ENCODE results near the gene EPHA1.

Gene EPHA1

GRCh38 chr7:143387156-143387975, 21.3 kb downstream of the EPHA1 start:
- DNase-seq: no peak

GRCh38 chr7:143385891-143386781, 22.5 kb downstream of the EPHA1 start:
- DNase-seq: no peak

DNA sequence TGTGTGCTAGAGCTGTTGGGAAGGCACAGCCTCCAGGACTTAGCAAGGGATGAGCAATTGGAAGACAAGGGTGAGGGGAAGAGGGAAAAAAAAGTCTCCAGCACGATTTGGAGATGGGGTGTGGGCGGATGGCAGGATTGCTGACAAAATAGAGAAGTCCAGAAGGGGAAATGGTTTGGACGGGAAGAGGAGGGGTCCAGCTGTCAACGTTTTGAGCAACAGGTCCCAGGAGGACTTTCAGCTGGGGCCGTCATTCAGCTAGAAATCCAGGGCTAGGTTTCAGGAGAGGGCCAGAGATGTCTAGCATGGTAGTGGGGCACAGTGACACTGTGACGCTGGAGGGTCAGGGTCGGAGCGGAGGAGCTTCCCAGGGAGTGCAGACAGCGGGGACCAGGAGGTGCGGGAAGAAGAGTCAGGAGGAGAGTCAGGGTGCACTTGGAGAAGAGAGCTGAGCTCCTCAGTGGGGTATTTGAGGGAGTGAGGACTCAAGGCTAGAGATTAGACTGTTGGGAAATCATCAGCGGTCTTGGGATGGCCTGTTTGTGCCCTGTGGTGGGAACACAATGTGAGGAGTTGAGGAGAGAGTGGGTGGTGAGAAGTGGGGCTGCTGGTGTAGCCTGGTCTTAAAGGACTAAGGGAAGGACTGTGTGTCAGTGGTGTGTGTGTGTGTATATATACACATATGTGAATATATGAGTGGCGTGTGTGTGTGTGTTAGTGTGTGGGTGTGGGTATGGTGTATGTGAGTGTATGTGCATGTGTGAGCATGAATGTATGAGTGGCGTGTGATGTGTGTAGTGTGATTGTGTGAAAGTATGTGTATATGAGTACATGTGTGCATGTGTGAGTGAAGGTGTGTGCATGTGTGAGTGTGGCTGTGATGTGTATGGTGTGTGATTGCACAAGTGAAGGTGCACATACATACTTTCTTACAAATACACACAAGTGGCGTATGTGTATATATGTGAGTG, 23.7 kb downstream of the EPHA1 start:
- no peak for DNase-seq

DNA sequence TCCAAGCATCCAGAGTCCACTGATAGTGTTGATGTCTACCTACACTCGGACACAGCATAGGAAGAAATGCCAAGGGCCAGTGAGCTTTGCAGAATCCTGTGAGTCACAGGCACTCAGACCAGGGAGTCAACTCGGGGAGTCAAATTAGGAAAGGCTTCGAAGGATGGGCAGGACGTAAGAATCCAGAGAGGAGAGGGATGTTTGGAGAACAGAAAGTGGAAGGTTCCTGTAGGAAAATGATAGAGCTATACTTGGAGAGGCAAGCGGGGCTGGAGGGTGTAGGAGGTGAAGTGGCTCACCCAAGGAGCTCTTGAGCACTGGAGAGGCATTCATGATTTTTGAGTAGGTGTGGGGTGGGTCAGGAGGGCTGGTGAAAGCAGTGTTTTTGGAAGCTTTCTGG, 24.5 kb downstream of the EPHA1 start:
- no peak for DNase-seq

GRCh38 chr7:143383642-143383957, 25.1 kb downstream of the EPHA1 start:
- DNase-seq: no peak

GRCh38 chr7:143382791-143383641, 25.6 kb downstream of the EPHA1 start:
- DNase-seq: no peak

GRCh38 chr7:143382126-143382790, 26.4 kb downstream of the EPHA1 start:
- no peak for DNase-seq

DNA sequence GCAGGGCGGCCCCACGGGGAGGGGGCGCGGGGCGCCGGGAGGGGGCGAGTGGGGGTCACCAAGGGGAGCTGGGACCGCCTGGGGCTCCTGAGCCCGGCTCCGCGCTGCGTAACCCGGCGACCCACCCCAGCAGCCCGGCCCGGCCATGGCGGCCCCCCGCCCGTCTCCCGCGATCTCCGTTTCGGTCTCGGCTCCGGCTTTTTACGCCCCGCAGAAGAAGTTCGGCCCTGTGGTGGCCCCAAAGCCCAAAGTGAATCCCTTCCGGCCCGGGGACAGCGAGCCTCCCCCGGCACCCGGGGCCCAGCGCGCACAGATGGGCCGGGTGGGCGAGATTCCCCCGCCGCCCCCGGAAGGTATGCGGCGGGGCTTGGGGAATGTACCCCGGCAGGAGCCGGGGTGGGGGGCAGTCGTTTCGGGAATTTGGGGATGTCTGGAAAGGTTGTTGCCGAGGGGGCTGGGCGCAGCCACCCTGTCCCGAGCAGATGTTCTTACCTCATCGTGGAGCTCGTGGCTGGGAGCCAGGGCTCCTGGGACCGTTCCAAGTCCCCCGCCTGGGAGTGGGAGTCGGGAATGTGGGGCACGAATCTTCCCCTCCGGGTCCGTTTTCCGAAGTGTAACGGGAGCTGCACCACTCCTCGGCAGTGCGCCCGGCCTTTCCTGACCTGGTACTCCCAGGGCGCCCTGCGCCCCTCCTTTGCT, 27.1 kb downstream of the EPHA1 start:
- peak; percentile 32 for DNase-seq

- DNase-seq: peak; percentile 90
Measured at GRCh38 chr7:143380646-143381426, 27.8 kb downstream of the EPHA1 start, which contains the start of gene ZYX. Gene ZYX, plus strand, starts transcription at chr7:143381345. Its CDS starts 227 bp downstream, at chr7:143381572.

- DNase-seq: peak; percentile 91
Measured at GRCh38 chr7:143380260-143380645, 28.4 kb downstream of the EPHA1 start.

DNA sequence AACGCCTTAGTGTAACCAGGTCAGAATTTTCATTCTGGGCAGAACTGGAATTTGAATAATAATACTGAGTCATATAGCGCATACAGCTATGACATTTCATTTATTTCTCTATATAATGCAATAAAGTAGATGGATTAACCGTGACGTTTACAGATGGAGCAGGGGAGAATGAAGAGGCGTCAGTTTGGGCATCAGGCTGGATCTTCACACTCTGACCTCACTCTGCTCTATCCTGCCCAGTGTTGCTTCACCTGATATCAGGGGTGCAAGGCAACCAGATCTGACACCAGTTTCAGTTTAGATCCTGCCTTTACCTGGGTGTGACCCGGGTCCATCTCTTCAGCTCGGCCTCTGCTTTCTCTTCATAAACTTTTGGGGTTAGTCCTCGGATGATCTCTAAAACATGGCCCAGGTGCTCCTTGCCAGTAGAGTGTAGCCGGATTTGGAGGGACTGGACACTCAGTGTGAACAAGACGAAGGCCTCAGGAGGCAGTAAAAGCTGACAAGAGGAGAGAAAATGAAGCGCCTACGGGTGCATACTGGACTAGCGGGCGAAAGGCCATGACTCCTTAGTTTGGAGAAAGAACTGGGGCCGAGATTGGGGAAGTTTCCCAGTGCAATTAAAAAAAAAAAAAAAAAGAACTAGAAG, 28.9 kb downstream of the EPHA1 start:
- no peak for DNase-seq

DNA sequence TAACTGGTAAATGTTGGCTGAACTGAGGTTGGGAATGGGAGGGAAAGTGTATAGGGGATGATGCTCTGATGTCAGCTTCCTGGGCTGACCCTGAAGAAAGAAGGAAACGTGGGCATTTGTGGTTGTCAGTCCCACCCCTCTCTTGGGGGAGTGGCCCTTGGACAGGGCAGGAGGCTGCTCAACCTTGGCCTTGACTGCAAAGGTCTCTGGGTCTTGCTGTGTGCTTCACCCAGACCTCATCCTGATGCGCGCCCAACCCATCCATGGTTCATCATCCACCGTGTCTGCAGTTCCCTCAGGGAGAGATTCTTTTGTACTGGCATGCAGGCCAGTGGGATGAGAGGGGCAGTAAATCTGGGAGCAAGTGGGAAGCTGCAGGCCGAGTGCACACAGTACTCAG, 32.3 kb downstream of the EPHA1 start:
- DNase-seq: no peak

- peak; percentile 36 for DNase-seq
Measured at GRCh38 chr7:143375298-143376034, 33.2 kb downstream of the EPHA1 start.

- DNase-seq: no peak
Measured at GRCh38 chr7:143374561-143374960, 34.1 kb downstream of the EPHA1 start.

GRCh38 chr7:143373255-143373794, 35.3 kb downstream of the EPHA1 start:
- no peak for DNase-seq

DNA sequence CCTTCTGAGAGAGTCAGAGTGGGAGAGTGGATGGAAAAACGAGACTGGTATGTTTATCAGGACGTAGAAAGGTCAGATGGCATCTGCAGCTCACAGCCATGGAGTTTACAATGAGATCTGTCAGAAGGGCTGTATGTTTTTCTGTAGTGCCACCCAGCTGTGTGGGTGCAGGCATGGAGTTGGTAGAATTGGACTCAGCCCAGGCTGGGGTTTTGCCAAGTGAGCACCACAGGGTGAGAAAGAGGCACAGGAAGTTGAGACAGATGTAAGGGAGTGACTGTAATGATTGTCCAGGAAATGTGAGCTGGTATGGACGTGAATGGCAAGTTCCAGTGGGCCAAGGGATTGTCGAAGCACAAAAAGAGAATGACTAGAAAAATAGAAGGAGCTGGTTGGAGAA, 36.6 kb downstream of the EPHA1 start:
- DNase-seq: peak; percentile 74

GRCh38 chr7:143369678-143370651, 38.7 kb downstream of the EPHA1 start:
- no peak for DNase-seq
